ENCODE results near the gene INPP5A.

INPP5A gene

DNA sequence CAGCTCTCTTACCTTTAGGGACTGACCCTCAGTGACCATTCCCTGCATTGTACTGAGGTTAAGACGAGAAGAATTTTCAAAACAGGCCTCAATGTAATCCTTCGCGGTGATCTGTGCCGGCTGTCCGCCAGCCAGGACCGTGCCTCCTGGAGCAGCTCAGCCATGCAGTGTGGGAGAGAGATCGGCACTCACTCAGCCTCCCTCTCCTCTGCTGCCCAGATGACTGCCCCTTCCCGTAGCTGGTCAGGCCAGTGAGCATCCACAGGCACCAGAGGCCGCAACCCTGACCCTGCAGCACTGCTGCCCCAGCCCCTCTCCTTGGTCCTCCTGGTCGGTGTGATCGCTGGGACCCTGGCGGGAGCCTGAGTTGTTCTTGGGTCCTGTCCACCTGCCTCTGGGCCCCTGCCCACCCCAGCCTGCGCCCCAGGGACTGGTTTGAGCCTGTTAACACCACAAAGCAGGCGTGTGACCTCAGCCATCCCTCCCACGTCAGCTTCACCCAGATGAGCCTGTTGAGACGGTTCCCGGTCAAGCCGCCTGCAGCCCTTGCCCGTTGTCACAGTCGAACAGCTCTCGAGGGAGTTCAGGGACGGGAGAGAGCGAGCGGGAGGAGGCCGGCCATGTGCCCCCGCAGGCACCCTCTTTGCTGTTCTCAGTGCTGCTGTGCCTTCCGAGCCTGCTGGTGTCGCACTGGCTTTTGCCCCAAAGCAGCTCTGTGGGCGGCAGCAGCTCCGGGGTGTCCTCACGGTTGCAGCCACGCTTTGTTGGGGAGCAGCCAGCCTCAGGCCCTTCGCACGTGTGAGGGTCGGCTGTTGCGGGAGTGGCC, 211.2 kb downstream of the INPP5A start:
- no peak for DNase-seq (ENCODE audit: low spot score)
- H3K27me3 Mint-ChIP-seq (ENCODE audit: low read depth), result no peaks in the 10 kb centered on the region
- peaks cover 2% of the 10 kb centered on the region for H3K36me3 Mint-ChIP-seq (ENCODE audit: low read depth)
- H3K4me1 Mint-ChIP-seq (ENCODE audit: low read depth), result no peaks in the 10 kb centered on the region
- H3K9me3 Mint-ChIP-seq, result no peaks in the 10 kb centered on the region
- H3K4me3 Mint-ChIP-seq, result no peak overlapping the region
- no peak overlapping the region for H3K27ac Mint-ChIP-seq

DNA sequence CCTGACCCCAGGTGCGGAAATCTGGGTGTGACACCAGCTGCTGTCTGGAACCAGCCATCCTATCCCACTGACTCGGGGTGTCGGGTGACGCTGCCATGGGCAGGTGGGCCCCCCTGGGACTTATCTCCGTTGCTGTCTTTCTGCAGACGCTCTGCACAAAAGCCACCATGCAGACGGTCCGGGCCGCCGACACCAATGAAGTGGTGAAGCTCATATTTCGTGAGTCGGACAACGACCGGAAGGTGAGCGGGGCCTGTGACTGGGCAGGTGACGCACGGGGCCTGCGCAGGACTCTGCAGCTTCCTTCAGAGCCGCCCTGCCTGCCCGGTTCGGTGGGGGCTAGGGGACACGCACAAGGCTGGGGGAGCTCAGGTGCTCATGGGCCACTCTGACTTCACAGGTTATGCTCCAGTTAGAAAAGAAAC, 211.8 kb downstream of the INPP5A start:
- H3K4me3 Mint-ChIP-seq, result no peak overlapping the region
- no peak overlapping the region for H3K27ac Mint-ChIP-seq
- H3K36me3 Mint-ChIP-seq (ENCODE audit: low read depth), result peaks cover 7% of the 10 kb centered on the region
- no peak for DNase-seq (ENCODE audit: low spot score)
- no peaks in the 10 kb centered on the region for H3K9me3 Mint-ChIP-seq
- H3K4me1 Mint-ChIP-seq (ENCODE audit: low read depth), result no peaks in the 10 kb centered on the region
- H3K27me3 Mint-ChIP-seq (ENCODE audit: low read depth), result no peaks in the 10 kb centered on the region

DNA sequence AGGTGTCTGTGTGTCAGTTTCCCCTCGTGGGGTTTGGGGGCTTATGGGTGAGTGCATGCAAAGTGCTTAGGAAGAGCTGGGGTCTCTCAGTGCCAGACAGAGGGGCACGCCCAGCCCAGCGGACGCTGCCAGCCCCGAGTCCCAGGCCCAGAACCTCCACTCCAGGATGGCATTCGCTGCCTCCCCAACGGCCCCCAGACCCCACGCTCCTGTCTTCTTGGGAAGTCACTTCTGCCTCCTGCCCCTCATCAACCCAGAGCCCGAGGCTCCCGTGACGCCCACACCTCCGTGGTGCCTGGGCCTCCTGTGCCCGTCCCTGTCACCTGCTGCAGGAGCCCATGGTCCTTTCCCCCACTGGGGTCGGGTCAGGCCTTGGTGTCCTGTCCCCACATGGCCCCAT, 213.3 kb downstream of the INPP5A start:
- Mint-ChIP-seq H3K4me1 (ENCODE audit: low read depth) (no peaks in the 10 kb centered on the region), H3K4me3 (no peak overlapping the region), H3K9me3 (peaks cover 7% of the 10 kb centered on the region), H3K36me3 (ENCODE audit: low read depth) (peaks cover 15% of the 10 kb centered on the region), H3K27ac (no peak overlapping the region), H3K27me3 (ENCODE audit: low read depth) (no peaks in the 10 kb centered on the region)
- DNase-seq (ENCODE audit: low spot score), result no peak

DNA sequence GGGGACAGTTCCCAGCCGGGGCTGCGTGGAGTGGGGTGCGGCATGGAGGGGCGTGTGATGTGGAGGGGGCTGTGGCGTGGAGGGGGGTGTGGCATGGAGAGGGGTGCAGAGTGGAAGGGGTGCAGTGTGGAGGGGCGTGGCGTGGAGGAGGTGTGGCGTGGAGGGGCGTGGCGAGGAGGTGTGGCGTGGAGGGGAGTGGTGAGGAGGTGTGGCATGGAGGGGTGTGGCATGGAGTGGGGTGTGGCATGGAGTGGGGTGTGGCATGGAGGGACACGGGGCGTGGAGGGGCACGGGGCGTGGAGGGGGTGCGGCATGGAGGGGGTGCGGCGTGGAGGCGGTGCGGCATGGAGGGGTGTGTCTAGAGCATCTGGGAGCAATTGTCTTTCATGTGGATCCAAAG, 214.8 kb downstream of the INPP5A start:
- Mint-ChIP-seq H3K9me3 (peaks cover 7% of the 10 kb centered on the region), H3K27me3 (ENCODE audit: low read depth) (no peaks in the 10 kb centered on the region), H3K36me3 (ENCODE audit: low read depth) (peaks cover 22% of the 10 kb centered on the region), H3K27ac (no peak overlapping the region), H3K4me1 (ENCODE audit: low read depth) (no peaks in the 10 kb centered on the region), H3K4me3 (no peak overlapping the region)
- no peak for DNase-seq (ENCODE audit: low spot score)

DNA sequence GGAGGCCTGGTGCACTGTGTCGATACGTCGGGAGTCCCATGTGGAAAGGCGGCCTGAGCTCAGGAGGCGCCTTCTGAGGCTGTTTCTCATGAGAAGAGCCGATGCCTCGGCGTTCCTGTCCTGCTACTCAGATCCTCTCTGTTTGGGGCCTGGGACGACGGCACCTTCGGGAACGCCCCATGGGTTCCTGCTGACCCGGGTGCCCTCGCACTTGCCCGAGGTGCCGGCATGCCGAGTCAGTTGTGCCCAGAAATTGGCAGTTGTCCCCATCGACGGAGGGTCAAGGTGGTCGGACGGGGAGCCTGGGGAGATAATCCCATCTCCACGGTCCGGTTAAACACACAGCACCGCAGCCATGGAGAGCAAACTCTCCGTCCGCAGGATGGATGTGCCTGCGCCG, 215.4 kb downstream of the INPP5A start:
- Mint-ChIP-seq H3K27ac (no peak overlapping the region), H3K36me3 (ENCODE audit: low read depth) (peaks cover 23% of the 10 kb centered on the region), H3K4me3 (no peak overlapping the region), H3K4me1 (ENCODE audit: low read depth) (no peaks in the 10 kb centered on the region), H3K9me3 (peaks cover 7% of the 10 kb centered on the region), H3K27me3 (ENCODE audit: low read depth) (no peaks in the 10 kb centered on the region)
- no peak for DNase-seq (ENCODE audit: low spot score)

DNA sequence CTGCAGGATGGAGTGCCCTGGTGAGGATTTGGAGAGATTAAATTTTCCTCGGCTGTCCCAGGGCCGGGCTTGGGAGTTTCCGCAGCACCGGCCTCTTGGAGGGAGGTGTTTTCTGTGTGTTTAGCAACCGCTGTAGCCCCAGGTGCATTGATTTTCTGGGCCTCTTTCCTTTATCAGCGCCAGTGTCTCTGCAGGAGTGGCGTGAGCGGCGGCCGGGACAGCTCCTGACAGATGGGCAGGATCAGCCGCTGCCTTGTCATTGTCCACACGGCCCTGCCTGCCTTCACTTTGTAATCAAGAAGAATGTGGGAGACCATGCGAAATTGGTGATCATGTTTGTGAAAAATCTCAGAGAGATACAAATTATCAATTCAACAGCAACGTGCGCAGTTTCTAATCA, 216.0 kb downstream of the INPP5A start:
- H3K4me1 Mint-ChIP-seq (ENCODE audit: low read depth), result no peaks in the 10 kb centered on the region
- DNase-seq (ENCODE audit: low spot score), result no peak
- H3K27ac Mint-ChIP-seq, result no peak overlapping the region
- H3K27me3 Mint-ChIP-seq (ENCODE audit: low read depth), result no peaks in the 10 kb centered on the region
- H3K9me3 Mint-ChIP-seq, result peaks cover 7% of the 10 kb centered on the region
- H3K4me3 Mint-ChIP-seq, result no peak overlapping the region
- peaks cover 23% of the 10 kb centered on the region for H3K36me3 Mint-ChIP-seq (ENCODE audit: low read depth)

DNA sequence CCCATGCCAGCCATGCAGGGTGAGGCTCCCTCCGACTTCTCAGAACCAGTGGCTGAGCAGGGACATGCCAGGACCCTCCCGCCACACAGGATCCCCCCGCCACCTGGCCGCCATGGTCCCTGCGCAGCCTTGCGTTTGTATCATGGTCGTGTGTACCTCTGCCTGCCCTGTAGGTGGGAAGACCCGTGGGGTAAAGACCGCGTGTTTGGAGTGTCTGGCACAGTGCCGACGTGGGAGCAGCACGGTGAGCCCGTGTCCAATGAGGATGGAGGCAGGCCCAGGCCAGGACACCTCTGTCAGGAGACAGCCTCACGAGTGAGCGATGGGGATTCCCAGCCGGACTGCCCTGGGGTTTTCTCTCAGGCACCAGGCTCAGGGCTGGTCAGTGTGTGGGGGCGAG, 216.5 kb downstream of the INPP5A start:
- H3K36me3 Mint-ChIP-seq (ENCODE audit: low read depth), result peaks cover 23% of the 10 kb centered on the region
- H3K4me1 Mint-ChIP-seq (ENCODE audit: low read depth), result no peaks in the 10 kb centered on the region
- H3K4me3 Mint-ChIP-seq, result no peak overlapping the region
- H3K27ac Mint-ChIP-seq, result no peak overlapping the region
- H3K9me3 Mint-ChIP-seq, result peaks cover 7% of the 10 kb centered on the region
- no peak for DNase-seq (ENCODE audit: low spot score)
- no peaks in the 10 kb centered on the region for H3K27me3 Mint-ChIP-seq (ENCODE audit: low read depth)

DNA sequence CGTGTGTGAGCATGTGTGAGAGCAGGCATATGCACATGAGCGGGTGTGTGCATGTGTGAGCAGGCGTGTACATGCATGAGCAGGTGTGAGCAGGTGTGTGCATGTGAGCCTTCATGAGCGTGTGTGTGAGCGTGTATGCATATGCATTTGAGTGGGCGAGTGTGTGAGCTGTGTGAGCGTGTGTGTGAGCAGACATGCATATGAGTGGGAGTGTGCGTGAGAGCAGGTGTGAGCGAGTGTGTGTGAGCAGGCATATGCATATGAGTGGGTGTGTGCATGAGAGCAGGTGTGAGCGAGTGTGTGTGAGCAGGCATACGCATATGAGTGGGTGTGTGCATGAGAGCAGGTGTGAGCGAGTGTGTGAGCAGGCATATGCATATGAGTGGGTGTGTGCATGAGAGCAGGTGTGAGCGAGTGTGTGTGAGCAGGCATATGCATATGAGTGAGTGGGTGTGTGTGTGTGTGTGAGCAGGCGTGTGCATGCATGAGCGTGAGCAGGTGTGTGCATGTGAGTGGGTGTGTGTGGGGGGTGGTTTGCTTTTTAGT, 217.7 kb downstream of the INPP5A start:
- H3K27me3 Mint-ChIP-seq (ENCODE audit: low read depth), result no peaks in the 10 kb centered on the region
- H3K4me1 Mint-ChIP-seq (ENCODE audit: low read depth), result no peaks in the 10 kb centered on the region
- no peak for DNase-seq (ENCODE audit: low spot score)
- peaks cover 7% of the 10 kb centered on the region for H3K9me3 Mint-ChIP-seq
- peaks cover 23% of the 10 kb centered on the region for H3K36me3 Mint-ChIP-seq (ENCODE audit: low read depth)
- H3K4me3 Mint-ChIP-seq, result no peak overlapping the region
- no peak overlapping the region for H3K27ac Mint-ChIP-seq

DNA sequence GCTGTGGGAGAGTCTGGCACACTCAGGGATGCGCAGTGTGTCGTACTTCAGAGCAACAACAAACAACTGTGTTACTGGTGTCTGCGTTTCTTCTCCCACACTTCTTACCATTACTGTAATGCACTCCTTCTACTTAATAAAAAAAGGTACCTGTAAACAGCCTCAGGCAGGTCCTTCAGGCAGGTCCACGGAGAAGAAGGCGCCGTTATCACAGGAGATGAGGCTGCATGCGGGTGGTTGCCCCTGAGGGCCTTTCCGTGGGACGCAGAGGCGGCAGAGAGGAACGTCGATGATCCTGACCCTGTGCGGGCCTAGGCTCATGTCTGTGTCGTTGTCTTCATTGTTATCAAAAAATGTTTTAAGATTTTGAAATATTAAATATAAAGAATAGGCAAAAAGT, 219.0 kb downstream of the INPP5A start:
- H3K4me3 Mint-ChIP-seq, result no peak overlapping the region
- H3K36me3 Mint-ChIP-seq (ENCODE audit: low read depth), result peaks cover 23% of the 10 kb centered on the region
- peaks cover 7% of the 10 kb centered on the region for H3K9me3 Mint-ChIP-seq
- no peaks in the 10 kb centered on the region for H3K4me1 Mint-ChIP-seq (ENCODE audit: low read depth)
- no peak for DNase-seq (ENCODE audit: low spot score)
- no peaks in the 10 kb centered on the region for H3K27me3 Mint-ChIP-seq (ENCODE audit: low read depth)
- no peak overlapping the region for H3K27ac Mint-ChIP-seq

- H3K4me1 Mint-ChIP-seq (ENCODE audit: low read depth), result no peaks in the 10 kb centered on the region
- H3K9me3 Mint-ChIP-seq, result peaks cover 7% of the 10 kb centered on the region
- H3K4me3 Mint-ChIP-seq, result no peak overlapping the region
- no peak overlapping the region for H3K27ac Mint-ChIP-seq
- no peaks in the 10 kb centered on the region for H3K27me3 Mint-ChIP-seq (ENCODE audit: low read depth)
- peaks cover 23% of the 10 kb centered on the region for H3K36me3 Mint-ChIP-seq (ENCODE audit: low read depth)
- no peak for DNase-seq (ENCODE audit: low spot score)
Observed at GRCh38 chr10:132757171-132757570, 219.6 kb downstream of the INPP5A start.

DNA sequence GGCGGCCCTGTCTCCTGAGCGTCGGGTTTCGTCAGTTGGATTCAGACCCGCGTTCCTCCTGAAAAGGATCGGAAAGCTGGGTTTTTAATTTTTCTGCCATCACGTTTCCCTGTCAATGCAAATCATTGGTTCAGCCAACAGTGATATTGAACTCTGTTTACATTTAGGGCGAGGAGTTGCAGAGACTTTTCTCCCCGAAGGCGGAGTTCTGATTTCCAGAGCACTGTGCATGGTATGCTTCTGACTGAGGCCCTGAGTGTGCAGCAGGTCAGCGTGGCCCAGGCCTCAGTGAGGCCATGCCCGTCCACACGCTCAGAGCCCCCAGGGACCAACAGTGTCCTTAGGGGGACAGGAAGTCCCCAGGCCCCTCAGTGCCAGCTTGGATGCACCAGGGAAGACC, 221.3 kb downstream of the INPP5A start:
- no peak for DNase-seq (ENCODE audit: low spot score)
- peaks cover 7% of the 10 kb centered on the region for H3K9me3 Mint-ChIP-seq
- peaks cover 20% of the 10 kb centered on the region for H3K36me3 Mint-ChIP-seq (ENCODE audit: low read depth)
- H3K27ac Mint-ChIP-seq, result no peak overlapping the region
- no peaks in the 10 kb centered on the region for H3K4me1 Mint-ChIP-seq (ENCODE audit: low read depth)
- H3K4me3 Mint-ChIP-seq, result no peak overlapping the region
- no peaks in the 10 kb centered on the region for H3K27me3 Mint-ChIP-seq (ENCODE audit: low read depth)

DNA sequence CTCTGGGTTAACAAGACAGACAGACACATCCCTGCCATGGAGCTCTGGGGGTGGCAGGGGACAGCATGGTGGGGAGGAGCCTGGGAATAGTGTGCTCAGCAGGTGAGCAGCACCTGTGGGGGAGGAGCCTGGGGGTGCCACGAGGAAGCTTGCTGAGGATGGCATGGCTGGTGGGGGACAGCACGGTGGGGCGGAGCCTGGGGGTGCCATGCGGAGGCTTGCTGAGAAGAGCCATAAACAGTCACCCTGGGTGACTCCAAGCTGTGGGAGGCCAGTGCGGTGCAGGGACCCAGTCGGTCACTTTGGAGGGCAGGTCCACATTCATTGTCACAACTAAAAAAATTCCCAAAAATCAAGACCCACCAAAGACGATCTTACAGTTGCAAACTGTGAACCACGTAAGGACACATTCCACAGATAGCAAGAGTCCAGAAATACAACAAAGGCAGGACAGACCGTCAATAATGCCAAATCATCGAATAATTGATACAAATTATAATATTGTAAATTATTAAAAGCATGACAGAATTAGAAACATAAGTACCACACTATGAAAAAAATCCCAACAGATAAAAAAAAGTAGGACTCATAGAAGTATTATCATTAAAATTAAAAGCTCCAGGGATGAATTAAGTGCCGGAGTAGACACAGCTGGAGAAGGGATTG, 223.9 kb downstream of the INPP5A start:
- Mint-ChIP-seq H3K4me3 (no peak overlapping the region), H3K27me3 (ENCODE audit: low read depth) (no peaks in the 10 kb centered on the region), H3K9me3 (peaks cover 3% of the 10 kb centered on the region), H3K4me1 (ENCODE audit: low read depth) (no peaks in the 10 kb centered on the region), H3K27ac (no peak overlapping the region), H3K36me3 (ENCODE audit: low read depth) (peaks cover 7% of the 10 kb centered on the region)
- no peak for DNase-seq (ENCODE audit: low spot score)

DNA sequence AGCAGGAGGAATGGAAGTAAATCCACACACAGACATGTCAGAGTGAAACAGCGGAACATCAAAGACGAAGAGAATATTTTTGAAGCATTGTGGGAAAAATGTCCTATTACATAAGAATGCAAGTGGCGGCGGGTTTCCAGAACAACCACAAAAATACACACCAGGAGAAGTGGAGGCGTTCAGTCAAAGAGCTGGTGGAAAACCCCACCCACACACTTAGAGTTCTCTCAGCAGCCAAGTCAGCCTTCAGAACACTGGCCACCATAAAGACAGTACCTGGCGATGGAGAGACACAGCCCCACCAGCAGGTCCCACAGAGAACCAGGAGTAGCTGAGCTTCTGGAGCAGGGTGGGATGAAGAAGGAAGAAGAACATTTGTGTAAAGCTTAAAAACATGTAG, 224.7 kb downstream of the INPP5A start:
- Mint-ChIP-seq H3K36me3 (ENCODE audit: low read depth) (peaks cover 7% of the 10 kb centered on the region), H3K4me3 (no peak overlapping the region), H3K9me3 (peaks cover 5% of the 10 kb centered on the region), H3K4me1 (ENCODE audit: low read depth) (no peaks in the 10 kb centered on the region), H3K27ac (no peak overlapping the region), H3K27me3 (ENCODE audit: low read depth) (no peaks in the 10 kb centered on the region)
- peak; percentile 23 for DNase-seq (ENCODE audit: low spot score)

DNA sequence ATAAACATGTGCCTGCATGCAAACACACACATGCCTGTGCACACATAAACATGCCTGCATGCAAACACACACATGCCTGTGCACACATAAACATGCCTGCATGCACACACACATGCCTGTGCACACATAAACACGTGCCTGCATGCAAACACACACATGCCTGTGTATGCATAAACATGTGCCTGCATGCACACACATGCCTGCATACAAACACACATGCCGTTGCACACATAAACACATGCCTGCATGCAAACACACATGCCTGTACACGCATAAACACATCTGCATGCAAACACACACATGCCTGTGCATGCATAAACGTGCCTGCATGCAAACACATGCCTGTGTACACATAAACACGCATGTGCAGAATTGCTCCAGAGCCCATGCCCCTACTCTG, 226.0 kb downstream of the INPP5A start:
- Mint-ChIP-seq H3K4me3 (no peak overlapping the region), H3K4me1 (ENCODE audit: low read depth) (no peaks in the 10 kb centered on the region), H3K36me3 (ENCODE audit: low read depth) (peaks cover 8% of the 10 kb centered on the region), H3K27ac (no peak overlapping the region), H3K27me3 (ENCODE audit: low read depth) (no peaks in the 10 kb centered on the region), H3K9me3 (peaks cover 5% of the 10 kb centered on the region)
- no peak for DNase-seq (ENCODE audit: low spot score)
